ENCODE measurements around the gene FOXP1. TPM values are rescaled to one million over a fixed set of nuclear protein-coding genes. Genes with fewer than 3 reads are reported as not detected.
"Not testable (repeated sequence)": the region's sequence is repeated elsewhere in the genome, so short reads cannot be mapped to it uniquely, and the experiment has no call there.

The FOXP1 gene
- total RNA-seq, 1 donor from 2014 or later = 27.3 TPM

DNA sequence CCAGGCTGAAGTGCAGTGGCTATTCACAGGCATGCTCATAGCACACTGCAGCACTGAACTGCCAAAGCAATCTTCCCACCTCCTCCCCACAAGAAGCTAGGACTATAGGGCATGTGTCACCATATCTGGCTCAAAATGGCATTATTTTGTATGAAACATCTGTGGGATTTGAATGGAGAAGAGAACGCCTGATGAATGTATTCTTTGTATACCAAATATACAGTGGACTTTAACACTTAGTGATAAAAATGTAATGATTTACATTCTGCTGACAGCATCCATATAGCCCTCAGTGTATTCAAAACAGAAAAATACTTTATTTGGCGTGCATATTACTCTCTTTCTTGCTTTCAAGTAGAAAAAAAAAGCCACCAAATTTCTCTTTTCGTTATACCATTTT lies 257.8 kb downstream of the FOXP1 start:
- Histone ChIP-seq H3K9me3 (ENCODE audit: low read depth) (no peaks in the 10 kb centered on the region), H3K27me3 (no peaks in the 10 kb centered on the region), H4K20me1 (ENCODE audit: low read depth) (no peaks in the 10 kb centered on the region), H3K4me1 (peaks cover 3% of the 10 kb centered on the region), H3K79me2 (ENCODE audit: low read depth) (no peaks in the 10 kb centered on the region), H3F3A (ENCODE audit: low read depth) (no peaks in the 10 kb centered on the region), H3K9ac (no peak overlapping the region), H3K4me2 (no peak overlapping the region), H2AFZ (replicated peaks) (no peak overlapping the region), H3K4me3 (no peak overlapping the region), H3K36me3 (no peaks in the 10 kb centered on the region), H3K27ac (no peak overlapping the region)
- Mint-ChIP-seq H3K4me1 (no peaks in the 10 kb centered on the region), H3K27me3 (ENCODE audit: insufficient read depth, low read depth) (peaks cover 2% of the 10 kb centered on the region), H3K27ac (no peak overlapping the region), H3K4me3 (no peak overlapping the region), H3K9me3 (peaks cover 2% of the 10 kb centered on the region), H3K36me3 (peaks cover 3% of the 10 kb centered on the region)
- no peak for DNase-seq (ENCODE audit: low spot score)
- TF ChIP-seq EZH2phosphoT487 (IDR thresholded peaks at IDR 0.05) (no peak), EZH2 (IDR thresholded peaks at IDR 0.05) (no peak)
- TF ChIP-seq, protein P1, sequence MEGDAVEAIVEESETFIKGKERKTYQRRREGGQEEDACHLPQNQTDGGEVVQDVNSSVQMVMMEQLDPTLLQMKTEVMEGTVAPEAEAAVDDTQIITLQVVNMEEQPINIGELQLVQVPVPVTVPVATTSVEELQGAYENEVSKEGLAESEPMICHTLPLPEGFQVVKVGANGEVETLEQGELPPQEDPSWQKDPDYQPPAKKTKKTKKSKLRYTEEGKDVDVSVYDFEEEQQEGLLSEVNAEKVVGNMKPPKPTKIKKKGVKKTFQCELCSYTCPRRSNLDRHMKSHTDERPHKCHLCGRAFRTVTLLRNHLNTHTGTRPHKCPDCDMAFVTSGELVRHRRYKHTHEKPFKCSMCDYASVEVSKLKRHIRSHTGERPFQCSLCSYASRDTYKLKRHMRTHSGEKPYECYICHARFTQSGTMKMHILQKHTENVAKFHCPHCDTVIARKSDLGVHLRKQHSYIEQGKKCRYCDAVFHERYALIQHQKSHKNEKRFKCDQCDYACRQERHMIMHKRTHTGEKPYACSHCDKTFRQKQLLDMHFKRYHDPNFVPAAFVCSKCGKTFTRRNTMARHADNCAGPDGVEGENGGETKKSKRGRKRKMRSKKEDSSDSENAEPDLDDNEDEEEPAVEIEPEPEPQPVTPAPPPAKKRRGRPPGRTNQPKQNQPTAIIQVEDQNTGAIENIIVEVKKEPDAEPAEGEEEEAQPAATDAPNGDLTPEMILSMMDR (IDR thresholded peaks at IDR 0.05) = no peak

DNA sequence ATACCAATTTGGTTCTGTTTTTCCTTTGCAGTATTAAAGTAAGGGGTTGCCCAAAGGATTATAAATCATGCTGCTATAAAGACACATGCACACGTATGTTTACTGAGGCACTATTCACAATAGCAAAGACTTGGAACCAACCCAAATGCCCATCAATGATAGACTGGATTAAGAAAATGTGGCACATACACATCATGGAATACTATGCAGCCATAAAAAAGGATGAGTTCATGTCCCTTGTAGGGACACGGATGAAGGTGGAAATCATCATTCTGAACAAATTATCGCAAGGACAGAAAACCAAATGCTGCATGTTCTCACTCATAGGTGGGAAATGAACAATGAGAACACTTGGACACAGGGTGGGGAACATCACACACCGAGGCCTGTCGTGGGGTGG lies 259.3 kb downstream of the FOXP1 start:
- not testable (repeated sequence) for H4K20me1 ChIP-seq (ENCODE audit: low read depth); H3K27ac Mint-ChIP-seq; H3K4me1 Mint-ChIP-seq; H3K27ac ChIP-seq; H3K4me1 ChIP-seq; H3K4me3 ChIP-seq; H3K9me3 ChIP-seq (ENCODE audit: low read depth); H3K36me3 ChIP-seq; H3F3A ChIP-seq (ENCODE audit: low read depth); H3K27me3 ChIP-seq; H3K27me3 Mint-ChIP-seq (ENCODE audit: insufficient read depth, low read depth); H2AFZ ChIP-seq (replicated peaks); H3K79me2 ChIP-seq (ENCODE audit: low read depth); H3K9ac ChIP-seq; H3K9me3 Mint-ChIP-seq; H3K4me3 Mint-ChIP-seq; DNase-seq (ENCODE audit: low spot score); H3K4me2 ChIP-seq; H3K36me3 Mint-ChIP-seq

DNA sequence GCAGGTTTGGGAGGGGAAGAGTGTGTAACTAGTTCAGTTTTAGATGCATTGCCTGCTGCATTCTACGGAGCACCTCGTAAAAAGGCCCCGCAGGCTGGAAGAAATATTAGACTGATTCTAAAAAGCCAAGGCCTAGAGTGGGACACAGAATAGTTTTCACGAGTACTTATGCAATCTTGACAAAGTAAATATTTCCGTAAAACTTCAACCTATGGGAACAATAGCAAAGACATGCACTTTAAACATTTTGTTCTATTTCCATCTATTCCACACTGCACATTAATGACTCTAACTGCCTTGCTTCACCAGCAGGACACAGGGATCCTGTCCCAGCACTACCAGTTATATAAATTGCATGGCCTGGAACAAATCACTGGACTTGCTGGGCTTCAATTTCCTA lies 260.0 kb downstream of the FOXP1 start:
- Histone ChIP-seq H3F3A (ENCODE audit: low read depth) (no peaks in the 10 kb centered on the region), H3K27ac (no peak overlapping the region), H4K20me1 (ENCODE audit: low read depth) (no peaks in the 10 kb centered on the region), H3K27me3 (no peaks in the 10 kb centered on the region), H3K4me1 (no peaks in the 10 kb centered on the region), H3K4me3 (no peak overlapping the region), H3K79me2 (ENCODE audit: low read depth) (no peaks in the 10 kb centered on the region), H3K4me2 (no peak overlapping the region), H3K36me3 (no peaks in the 10 kb centered on the region), H3K9ac (no peak overlapping the region), H3K9me3 (ENCODE audit: low read depth) (no peaks in the 10 kb centered on the region), H2AFZ (replicated peaks) (no peak overlapping the region)
- Mint-ChIP-seq H3K4me1 (no peaks in the 10 kb centered on the region), H3K4me3 (no peak overlapping the region), H3K9me3 (no peaks in the 10 kb centered on the region), H3K27me3 (ENCODE audit: insufficient read depth, low read depth) (peaks cover 2% of the 10 kb centered on the region), H3K36me3 (peaks cover 2% of the 10 kb centered on the region), H3K27ac (no peak overlapping the region)
- TF ChIP-seq, protein P1 (IDR thresholded peaks at IDR 0.05) = no peak
- TF ChIP-seq EZH2 (IDR thresholded peaks at IDR 0.05) = no peak
- TF ChIP-seq EZH2phosphoT487 (IDR thresholded peaks at IDR 0.05) = no peak
- no peak for DNase-seq (ENCODE audit: low spot score)

DNA sequence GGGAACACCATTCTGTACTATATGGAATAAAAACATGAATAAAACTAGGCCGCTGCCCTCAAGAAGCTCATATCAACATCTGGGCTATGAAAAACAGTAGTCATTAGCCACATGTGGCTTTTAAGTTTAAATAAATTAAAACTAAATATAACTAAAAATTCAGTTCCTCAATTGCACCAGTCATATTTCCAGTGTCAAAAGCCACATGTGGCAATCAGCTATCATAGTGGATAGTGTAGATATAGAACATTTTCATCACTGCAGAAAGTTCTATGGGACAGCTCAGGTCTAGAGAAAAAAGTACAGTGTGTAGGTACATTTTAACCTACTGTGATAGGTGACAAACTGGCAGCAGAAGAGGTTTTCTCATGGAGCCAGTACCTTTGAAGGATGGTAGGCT lies 261.4 kb downstream of the FOXP1 start:
- TF ChIP-seq EZH2 (IDR thresholded peaks at IDR 0.05) = no peak
- TF ChIP-seq, protein P1 (IDR thresholded peaks at IDR 0.05) = no peak
- no peak for TF ChIP-seq EZH2phosphoT487 (IDR thresholded peaks at IDR 0.05)
- H3K36me3 Mint-ChIP-seq = no peaks in the 10 kb centered on the region
- no peak for DNase-seq (ENCODE audit: low spot score)
- no peaks in the 10 kb centered on the region for H3K9me3 Mint-ChIP-seq
- H3K4me1 Mint-ChIP-seq = no peaks in the 10 kb centered on the region
- no peak overlapping the region for H3K27ac ChIP-seq
- no peaks in the 10 kb centered on the region for H4K20me1 ChIP-seq (ENCODE audit: low read depth)
- H3F3A ChIP-seq (ENCODE audit: low read depth) = no peaks in the 10 kb centered on the region
- peaks cover 2% of the 10 kb centered on the region for H3K27me3 Mint-ChIP-seq (ENCODE audit: insufficient read depth, low read depth)
- H3K4me3 Mint-ChIP-seq = no peak overlapping the region
- no peak overlapping the region for H3K27ac Mint-ChIP-seq
- H3K36me3 ChIP-seq = no peaks in the 10 kb centered on the region
- H2AFZ ChIP-seq (replicated peaks) = no peak overlapping the region
- H3K9me3 ChIP-seq (ENCODE audit: low read depth) = no peaks in the 10 kb centered on the region
- no peak overlapping the region for H3K4me3 ChIP-seq
- H3K79me2 ChIP-seq (ENCODE audit: low read depth) = no peaks in the 10 kb centered on the region
- H3K27me3 ChIP-seq = no peaks in the 10 kb centered on the region
- no peaks in the 10 kb centered on the region for H3K4me1 ChIP-seq
- no peak overlapping the region for H3K4me2 ChIP-seq
- no peak overlapping the region for H3K9ac ChIP-seq

All from neural progenitor cell (in vitro differentiated cells).